GM18502 (cell line): Measurements from ENCODE around the gene CARD11.

Source experiments
- ATAC-seq: cut with Tn5 transposase; IDR thresholded peaks from one replicate; pipeline ENCODE4 v1.9.1; 2021; ENCODE audit warnings: mild to moderate bottlenecking; ENCODE audit not compliant: unreplicated experiment, poor library complexity

CARD11 gene

DNA sequence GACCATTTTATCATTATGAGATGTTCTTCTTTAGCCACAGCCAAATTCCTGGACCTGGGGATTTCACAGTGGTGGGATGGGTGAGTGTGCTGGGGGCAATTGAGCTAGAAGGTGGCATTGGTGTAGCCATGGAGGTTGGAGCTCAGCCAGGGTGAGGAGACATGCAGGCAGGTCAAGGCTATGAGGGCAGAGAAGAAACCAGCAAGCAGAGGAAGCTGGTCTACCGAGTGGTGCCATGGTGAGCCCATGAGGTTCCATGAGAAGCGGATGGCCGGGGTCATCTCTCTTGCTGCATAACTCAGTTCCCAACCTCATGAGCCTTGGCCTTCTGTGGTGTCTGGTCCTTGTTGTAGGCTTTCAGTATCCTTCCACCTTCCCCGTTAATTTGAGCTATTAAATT lies 91.4 kb downstream of the CARD11 start:
- ATAC-seq = no peak

DNA sequence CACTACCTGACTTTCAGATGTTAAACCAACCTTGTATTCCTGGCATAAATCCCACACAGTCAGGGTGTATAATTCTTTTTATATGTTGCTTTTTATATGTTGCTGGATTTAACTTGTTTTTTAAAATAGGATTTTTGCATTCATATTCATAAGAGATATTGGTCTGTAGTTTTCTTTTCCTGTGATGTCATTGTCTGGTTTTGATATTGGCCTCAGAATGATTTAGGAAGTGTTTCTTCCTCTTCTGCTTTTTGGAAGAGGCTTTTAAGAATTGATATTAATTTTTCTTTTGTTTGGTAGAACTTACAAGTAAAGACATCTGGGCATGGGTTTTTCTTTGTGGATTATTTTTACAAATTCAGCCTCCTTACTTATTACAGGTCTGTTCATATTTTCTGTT lies 93.1 kb downstream of the CARD11 start:
- ATAC-seq = no peak

DNA sequence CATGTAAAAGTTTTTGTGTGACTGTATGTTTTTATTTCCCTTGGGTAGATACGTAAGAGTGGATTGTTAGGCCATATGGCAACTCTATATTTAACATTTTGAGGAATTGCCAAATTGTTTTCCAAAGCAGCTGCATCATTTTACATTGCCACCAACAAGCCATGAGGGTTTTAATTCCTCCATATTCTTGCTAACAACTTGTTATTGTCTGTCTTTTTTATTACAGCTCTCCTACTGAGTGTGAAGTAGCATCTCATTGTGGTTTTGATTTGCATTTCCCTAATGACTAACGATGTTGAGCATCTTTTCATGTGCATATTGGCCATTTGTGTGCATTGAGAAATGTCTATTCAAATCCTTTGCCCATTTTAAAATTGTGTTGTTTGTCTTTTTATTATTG lies 94.9 kb downstream of the CARD11 start:
- no peak for ATAC-seq

DNA sequence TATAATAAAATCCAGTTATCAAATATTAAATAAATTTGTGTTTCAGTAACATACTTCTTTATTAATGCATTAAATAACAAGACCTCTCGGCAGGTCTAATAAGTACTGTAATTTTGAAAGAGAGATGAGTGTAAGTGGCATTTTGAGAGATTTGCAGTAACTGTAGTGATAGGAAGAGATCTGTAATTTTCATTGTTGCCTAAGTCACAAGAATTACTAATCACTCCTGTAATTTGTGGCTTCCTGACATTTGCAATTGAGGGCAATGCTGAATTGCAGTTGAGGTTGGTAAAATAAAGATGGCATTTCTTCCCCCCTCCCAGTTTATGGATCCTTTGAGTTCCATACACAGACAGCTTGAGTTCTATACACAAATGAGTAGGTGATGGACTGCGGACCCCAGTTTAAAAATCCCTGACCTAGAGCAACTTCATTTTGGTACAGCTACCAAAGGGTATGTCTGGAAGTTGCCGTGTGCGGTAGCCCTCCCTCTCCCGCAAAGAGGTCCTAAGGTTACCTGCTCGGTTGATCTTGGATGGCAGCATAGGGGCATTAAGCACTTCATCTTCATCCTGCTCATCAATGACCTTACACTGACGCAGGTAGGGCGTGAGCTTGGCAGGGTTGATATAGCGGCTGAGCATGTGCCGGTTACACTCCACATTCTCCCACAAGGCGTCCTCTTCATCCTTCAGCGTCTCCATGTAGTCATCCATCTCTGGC lies 96.4 kb downstream of the CARD11 start:
- no peak for ATAC-seq

DNA sequence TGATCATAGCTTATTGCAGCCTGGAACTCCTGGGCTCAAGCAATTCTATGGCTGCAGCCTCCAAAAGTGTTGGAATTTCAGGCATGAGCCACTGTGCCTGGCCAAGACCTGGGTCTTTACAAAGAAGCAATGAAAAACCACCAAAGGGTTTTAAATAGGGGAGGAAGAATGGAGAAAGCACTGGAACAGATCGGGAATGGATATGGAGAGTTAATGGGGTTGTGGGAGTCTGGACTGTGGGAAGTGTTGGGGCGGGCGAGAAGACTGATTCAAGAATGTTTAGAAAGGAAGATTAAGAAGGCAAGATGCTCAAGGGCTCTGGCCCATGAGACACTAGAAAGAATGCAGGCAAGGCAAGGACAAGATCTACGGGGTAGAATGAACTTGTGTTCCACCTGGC lies 98.5 kb downstream of the CARD11 start:
- no peak for ATAC-seq

DNA sequence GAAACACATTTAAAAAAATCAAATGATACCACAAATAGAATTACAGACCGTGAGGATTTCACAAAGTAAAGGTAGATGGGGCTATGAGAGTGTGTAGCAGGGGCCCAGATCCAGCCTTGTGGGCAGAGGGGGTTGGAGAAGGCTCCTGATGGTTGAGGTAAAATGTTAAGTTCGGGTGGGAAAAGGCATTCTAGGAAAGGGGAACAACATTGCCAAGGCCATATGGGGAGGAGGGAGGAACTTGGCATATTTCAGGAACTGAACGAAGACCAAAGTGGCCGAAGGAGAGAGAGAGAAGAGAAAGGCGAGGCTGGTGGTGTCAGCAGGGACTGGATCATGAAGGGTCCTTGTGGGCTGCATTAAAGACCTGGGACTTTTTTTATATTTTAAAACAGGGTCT lies 98.9 kb downstream of the CARD11 start:
- no peak for ATAC-seq

DNA sequence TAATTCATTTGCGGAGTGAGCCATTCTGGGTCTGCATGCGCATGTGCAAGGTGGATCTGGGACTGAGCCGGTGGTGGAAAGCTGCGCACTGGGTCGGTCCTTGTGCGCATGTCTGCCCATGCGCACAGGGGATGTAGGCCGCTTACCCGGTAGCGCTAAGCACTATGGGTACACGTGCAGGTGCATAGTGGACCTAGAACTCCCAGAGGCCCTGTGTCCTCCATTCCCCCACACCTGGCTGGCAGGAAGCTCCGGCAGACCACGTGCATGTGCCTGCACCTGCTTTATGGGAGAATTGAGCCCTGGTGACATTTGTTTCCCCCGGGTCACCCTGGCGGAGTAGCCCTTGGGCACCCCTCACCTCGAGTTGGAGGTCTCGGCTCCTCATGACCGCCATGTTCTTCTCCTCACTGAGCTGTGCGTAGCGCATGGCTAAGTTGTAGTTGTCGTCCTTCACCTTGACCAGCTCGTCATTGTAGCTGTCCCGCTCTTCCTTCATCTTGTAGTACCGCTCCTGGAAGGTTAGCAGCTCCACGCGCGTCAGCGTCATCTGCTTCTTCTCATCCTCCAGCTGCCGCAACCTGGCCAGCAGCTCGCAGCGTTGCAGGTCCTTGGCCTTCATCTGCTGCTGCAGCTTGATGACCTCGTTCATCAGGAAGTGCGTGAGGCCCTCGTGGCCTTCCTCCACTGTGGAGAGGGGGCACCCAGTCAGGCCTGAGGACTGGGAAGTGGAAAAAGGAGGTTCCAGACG lies 99.6 kb downstream of the CARD11 start:
- no peak for ATAC-seq

DNA sequence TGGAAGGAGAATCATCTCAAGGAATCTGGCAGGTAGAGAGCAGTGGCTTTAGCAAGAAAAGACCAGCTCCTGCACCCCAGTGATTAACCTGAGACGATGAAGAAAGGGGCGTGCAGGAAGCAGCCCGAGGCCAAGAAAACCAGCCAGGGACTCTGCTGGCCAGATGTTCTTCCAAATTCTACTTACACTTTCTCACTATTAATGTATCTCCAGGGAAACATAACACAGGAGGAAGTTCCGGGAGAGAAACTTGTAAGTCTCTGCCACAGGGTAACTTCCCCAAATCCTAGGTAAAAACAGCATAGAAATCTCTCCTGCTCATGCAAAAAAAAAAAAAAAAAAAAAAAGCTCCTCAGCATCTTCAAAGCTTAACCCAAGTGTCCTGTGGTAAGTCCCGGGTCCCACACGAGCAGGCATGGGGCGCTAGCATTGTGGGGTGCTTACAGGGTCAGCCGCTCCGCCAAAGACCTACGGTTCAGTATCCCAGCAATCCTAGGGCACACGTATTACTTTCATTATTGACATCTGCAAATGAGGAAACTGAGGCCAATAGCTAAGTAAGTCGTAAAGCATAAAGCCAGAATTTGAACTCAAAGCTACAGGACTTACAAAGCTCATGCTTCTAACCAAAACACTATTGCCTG lies 102.3 kb downstream of the CARD11 start:
- no peak for ATAC-seq

DNA sequence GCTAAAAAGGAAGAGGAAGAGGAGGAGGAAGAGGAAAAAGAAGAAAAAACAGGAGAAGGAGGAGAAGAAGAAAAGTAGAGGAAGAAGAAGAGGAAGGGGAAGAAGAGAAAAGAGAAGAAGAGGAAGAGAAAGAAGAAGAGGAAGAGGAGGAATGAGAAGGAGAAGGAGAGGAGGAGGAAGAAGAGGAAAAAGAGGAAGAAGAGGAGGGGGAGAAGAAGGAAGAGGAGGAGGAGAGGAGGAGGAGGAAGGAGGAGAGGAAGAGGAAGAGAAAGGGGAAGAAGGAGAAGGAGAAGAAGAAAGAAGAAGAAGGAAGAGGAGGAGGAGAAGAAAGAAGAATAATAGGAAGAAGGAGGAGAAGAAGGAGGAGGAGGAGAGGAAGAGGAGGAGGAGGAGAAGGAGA lies 103.2 kb downstream of the CARD11 start:
- ATAC-seq = no peak

DNA sequence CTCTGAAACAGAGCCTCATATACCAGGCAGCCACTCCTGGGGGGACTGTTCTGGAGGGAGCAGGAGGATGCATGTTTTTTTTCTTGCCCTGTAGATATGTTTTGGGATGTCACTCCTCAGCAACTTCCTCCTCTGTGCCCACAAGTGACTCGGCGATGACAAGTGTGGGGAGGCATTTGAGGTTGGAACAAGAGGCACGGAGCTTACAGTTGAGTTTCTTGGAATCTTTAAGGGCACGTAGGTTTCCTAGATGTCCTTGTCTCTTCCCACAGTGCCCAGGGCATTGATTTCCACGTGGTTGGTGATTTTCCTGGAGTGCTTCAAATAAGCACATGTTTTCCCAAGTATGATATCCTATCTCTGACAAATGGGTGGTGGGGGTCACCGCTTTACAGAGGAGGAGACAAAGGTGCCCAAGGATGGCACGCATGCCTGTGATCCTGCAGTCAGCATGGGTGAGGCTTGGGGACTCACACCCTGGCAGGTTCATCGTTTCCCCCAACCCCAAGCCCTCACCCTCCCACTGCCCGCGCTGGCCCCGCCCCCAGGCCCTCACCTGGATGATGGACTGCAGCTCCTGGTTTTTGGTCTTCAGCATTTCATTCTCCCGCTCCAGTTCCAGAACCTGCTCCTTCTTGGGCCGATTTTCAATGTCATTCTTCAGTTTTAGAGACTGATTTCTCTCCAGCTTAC lies 104.3 kb downstream of the CARD11 start:
- ATAC-seq = no peak

DNA sequence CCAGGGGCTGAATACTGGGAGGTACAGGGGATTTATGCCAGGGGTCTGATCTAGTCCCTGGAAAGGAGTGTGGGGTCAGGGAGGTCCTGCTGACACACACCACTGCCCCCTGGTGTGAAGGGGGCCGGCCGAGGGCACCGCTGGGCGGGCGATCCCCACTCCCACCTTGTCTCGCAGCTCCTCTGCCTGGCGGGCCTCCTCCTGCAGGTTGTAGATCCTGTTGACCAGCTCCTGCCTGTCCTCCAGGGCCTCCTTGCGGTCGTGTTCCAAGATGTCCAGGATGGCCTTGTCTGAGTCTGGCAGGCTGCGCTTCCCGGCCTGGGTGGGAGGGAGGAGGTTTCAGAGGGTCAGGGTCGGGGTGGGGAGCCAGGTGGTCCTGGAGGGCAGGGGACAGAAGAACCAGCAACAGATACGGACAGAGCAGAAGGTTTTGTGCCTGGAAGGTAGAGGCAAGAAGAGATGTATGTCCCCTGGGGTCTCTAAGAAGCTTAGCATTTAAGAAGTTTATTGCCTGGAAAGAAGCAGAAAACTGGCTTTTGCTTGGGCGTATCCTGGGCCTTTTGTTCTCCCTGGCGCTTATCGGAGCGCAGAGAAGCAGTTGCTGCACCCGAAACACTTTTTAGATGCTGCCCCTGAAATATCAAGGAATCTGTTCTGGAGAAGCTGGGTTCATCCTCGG lies 105.0 kb downstream of the CARD11 start:
- no peak for ATAC-seq

DNA sequence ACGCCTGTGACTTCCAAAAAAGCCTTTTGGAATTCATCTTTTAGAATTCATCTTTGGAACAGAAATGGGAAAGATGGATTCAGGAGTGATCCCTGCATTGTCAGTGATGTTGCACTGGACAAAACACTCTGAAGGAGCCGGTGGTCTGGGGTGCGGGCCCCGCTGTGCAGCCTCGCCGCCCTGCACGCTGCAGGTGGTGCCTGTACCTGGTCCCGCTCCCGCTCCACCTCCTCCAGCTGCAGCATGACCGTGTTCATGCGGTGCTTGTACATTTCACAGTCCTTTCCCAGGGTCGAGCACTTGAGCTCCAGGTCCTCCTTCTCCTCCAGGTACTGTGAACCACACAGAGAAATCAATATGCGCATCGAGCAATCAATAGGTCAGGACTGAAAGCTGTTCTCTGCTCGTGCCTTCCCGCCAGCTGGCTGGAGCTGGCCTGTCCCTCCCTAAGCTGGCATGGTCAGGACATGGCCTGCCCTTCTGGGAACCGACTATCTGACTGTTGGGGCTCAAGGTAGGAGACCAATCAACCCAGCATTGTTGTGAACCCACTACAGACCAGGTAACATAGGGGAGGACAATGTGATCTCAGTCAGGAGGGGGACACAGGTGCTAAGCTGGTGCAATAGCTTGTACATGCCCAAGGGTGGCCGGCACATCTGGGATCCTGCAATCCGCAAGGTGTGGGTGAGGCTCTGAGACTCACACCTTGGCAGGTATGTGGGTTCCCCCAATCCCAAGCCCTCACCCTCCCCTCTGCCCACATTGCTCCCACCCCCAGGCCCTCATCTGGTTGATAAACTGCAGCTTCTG lies 105.8 kb downstream of the CARD11 start:
- ATAC-seq = no peak

DNA sequence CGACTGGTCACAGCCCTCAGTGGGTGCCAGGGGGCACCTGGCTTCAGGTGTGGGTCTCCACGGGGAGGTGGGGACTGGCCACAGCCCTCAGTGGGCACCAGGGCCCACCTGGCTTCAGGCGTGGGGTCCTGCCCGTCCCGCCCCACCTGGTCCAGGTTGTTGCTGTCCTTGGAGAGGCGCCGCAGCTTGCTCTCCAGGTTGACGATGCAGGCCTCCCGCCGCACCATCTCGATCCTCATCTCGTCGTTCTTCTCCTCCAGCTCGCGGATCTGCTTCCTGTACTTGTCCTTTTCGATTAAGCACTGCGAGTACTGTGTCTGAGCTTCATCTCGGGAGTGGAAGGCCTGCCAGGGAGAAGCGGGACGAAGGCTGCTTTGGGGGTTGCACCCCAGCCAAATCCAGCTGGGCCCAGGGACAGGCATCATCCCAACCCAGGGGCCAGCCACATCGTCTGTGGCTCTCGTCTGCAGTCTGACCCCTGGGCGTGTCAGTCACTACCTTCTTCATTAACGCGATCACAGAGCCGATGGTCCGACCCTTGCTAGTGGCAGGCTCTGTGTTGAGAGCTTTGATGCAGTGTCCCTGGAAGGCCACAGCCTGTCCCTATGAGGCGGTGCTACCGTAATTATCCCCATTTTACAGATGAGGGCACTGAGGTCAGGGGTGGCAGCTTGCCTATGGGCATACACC lies 106.6 kb downstream of the CARD11 start:
- no peak for ATAC-seq

DNA sequence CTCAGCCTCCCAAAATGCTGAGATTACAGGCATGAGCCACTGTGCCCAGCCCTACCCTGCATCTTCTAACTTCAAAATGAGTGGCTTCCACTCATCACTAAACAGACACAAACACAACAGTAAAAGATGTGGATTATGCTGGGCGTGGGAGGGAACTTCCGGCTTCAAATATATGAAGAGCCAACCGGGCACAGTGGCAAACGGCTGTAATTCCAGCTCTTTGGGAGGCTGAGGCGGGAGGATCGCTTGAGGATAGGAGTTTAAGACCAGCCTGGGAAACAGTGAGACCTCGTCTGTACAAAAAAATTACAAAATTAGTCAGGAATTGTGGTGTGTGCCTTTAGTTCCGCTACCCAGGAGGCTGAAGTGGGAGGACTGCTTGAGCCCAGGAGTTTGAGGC lies 107.4 kb downstream of the CARD11 start:
- no peak for ATAC-seq

DNA sequence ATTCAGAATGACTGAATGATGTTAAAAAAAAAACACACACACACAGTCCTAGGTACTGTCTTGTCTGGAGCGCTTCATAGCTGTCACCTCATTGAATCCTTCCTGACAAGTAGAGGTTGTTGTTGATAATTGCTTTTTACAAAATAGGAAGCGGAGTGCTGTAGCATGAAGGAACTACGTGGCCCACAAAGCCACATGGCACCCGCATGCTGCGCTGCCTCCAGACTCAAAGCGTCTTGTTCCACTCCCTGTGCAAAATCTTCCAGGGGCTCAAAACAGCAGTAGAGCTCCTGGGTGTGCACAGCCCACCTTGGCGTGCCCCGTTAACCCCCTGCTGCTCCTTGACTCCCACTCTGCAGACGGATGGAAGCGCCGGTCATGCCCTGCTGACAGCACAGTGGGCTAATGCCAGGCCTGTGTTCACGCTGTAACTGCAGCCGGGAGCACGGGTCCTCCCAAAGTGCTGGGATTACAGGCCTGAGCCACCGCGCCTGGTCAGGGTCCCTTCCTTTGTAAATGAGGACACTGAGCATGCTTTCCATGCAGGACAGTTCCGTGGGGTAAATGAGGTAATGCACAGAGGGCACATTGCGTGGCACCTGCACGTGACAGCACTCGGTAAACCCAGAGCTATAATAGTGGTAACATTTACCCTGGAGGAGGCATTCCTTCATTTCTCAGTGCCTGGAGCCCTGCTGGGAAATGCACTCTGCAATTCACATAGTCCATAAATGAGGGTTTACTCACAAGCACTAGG lies 108.5 kb downstream of the CARD11 start:
- ATAC-seq = no peak

DNA sequence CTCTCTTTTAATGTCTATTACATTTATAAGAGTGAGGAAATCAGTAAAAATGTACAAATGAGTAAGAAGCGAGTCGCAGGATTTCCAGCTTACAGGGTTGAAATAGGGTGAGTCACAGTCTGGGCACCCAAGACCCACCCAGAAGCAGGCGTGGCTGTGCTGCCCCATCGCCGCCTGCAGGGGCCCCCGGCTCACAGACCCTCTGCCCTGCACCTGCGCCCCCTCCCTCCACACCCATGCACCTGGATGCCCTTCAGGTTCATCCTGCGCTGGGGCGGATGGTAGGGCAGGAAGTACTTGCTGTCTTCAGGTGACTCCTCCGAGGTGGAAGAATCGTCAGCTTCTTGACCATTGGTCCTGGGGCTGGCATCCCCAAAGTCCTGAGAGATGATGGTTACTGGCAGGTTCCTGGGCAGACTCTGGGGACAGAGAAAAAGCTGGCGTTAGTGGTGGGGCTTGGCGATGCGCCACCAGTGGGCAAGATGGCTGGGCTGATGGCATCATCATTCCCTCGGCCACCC lies 109.4 kb downstream of the CARD11 start:
- ATAC-seq = no peak

DNA sequence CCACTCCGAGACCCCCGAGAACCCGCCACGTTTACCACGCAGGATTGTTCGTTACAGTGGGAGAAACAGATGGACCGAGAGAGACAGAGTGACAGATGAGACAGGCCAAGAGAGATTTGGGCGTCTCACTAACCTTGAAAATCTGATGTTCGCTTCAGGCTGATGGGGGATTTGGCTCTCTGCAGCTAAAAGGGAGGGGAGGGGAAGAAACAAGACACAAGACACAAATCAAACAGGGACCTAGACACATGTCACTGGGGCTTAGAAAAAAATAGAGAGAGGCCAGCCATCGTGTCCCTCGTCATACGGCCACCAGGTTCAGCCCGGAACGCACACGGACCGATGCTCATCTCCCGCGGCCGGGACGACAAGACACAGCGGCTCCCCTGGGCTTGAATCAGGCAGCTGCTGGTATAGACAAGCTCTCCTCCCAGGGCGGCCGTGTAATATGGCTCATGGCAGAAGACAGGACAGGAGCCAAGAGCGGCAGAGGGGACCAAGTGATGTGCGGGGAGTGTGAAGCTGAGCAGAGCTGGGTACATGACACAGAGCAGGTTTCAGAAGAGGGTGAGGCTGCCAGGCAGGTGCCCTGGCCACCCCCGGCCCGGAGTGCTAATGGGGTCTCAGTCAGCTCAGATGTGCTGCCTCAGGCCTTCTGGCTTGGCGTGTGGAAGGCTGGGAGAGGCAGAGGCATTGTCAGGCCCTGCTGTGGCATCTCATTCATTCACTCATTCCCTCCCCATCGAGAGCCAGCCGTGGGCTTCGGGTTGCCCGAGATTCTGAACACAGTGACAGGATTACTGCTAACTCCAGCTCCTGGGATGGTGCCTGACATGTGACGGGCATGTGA lies 111.0 kb downstream of the CARD11 start:
- no peak for ATAC-seq
